Renal cortical epithelial cell (primary cell): Measurements from ENCODE around the gene GOSR1. TPM values are rescaled to one million over a fixed set of nuclear protein-coding genes. Genes with fewer than 3 reads are reported as not detected.
"Not testable (repeated sequence)": the region's sequence is repeated elsewhere in the genome, so short reads cannot be mapped to it uniquely, and the experiment has no call there.

Experiments used
- DNase-seq: peaks from one replicate; pipeline ENCODE4 v3.0.0-alpha.2; 2011; ENCODE audit warnings: low read depth
- total RNA-seq: library from RNA; depleted of rRNA; stranded (reverse); fragments of >200 nt; gene quantifications from 2 replicates; pipeline ENCODE4 v1.2.3, GENCODE V29; 2014

The GOSR1 gene
- total RNA-seq, 1 donor from 2014 or later: 83.4 TPM

- DNase-seq: no peak
Observed at GRCh38 chr17:30505868-30506417, 28.7 kb downstream of the GOSR1 start.

GRCh38 chr17:30506481-30506880 is 29.3 kb downstream of the GOSR1 start:
- DNase-seq: no peak

GRCh38 chr17:30513346-30513745 is 36.1 kb downstream of the GOSR1 start:
- no peak for DNase-seq

- no peak for DNase-seq
Observed at GRCh38 chr17:30514895-30515596, 37.8 kb downstream of the GOSR1 start.

- DNase-seq: no peak
Observed at GRCh38 chr17:30517786-30518185, 40.6 kb downstream of the GOSR1 start.

GRCh38 chr17:30519166-30519565 is 42.0 kb downstream of the GOSR1 start:
- DNase-seq: no peak

- DNase-seq: peak; percentile 33
Observed at GRCh38 chr17:30519707-30520106, 42.5 kb downstream of the GOSR1 start.

- DNase-seq: no peak
Observed at GRCh38 chr17:30520436-30520835, 43.2 kb downstream of the GOSR1 start.

- DNase-seq: no peak
Observed at GRCh38 chr17:30520882-30521281, 43.7 kb downstream of the GOSR1 start.

- DNase-seq: no peak
Observed at GRCh38 chr17:30521766-30522165, 44.6 kb downstream of the GOSR1 start.

GRCh38 chr17:30523236-30523635 is 46.0 kb downstream of the GOSR1 start:
- not testable (repeated sequence) for DNase-seq

GRCh38 chr17:30524847-30525246 is 47.6 kb downstream of the GOSR1 start:
- DNase-seq: no peak

- DNase-seq: no peak
Observed at GRCh38 chr17:30526401-30526800, 49.2 kb downstream of the GOSR1 start.

- DNase-seq: not testable (repeated sequence)
Observed at GRCh38 chr17:30528701-30529100, 51.5 kb downstream of the GOSR1 start.

- DNase-seq: peak; percentile 48
Observed at GRCh38 chr17:30530346-30531025, 53.3 kb downstream of the GOSR1 start.

- no peak for DNase-seq
Observed at GRCh38 chr17:30532871-30533270, 55.7 kb downstream of the GOSR1 start.

- no peak for DNase-seq
Observed at GRCh38 chr17:30534298-30534697, 57.1 kb downstream of the GOSR1 start.

GRCh38 chr17:30534938-30535921 is 58.0 kb downstream of the GOSR1 start:
- DNase-seq: no peak

- DNase-seq: not testable (repeated sequence)
Observed at GRCh38 chr17:30536846-30537245, 59.6 kb downstream of the GOSR1 start.

- DNase-seq: not testable (repeated sequence)
Observed at GRCh38 chr17:30537667-30538066, 60.5 kb downstream of the GOSR1 start.

- no peak for DNase-seq
Observed at GRCh38 chr17:30541802-30542201, 64.6 kb downstream of the GOSR1 start.

GRCh38 chr17:30543456-30543855 is 66.2 kb downstream of the GOSR1 start:
- no peak for DNase-seq
